Suprapubic skin (tissue), 4 donors: ENCODE results near the gene SUPT4H1. TPM values are rescaled to one million over a fixed set of nuclear protein-coding genes. Genes with fewer than 3 reads are reported as not detected.
"Not testable (repeated sequence)": the region's sequence is repeated elsewhere in the genome, so short reads cannot be mapped to it uniquely, and the experiment has no call there.

ENCODE experiments used
- DNase-seq, 2 donors: peaks; one replicate each; pipeline ENCODE4 v3.0.0-alpha.2; 2019; ENCODE audit warnings: low spot score in 2 of 2
- H3K27ac ChIP-seq: fragments of 200-600 bp; sonication (generic); one replicate; pipeline ENCODE4 v1.5.1; 2019
- H3K27me3 ChIP-seq: fragments of 200-600 bp; sonication (generic); one replicate; pipeline ENCODE4 v1.5.1; 2019
- H3K36me3 ChIP-seq: fragments of 200-600 bp; sonication (generic); one replicate; pipeline ENCODE4 v1.5.1; 2019
- H3K4me1 ChIP-seq: fragments of 200-600 bp; sonication (generic); one replicate; pipeline ENCODE4 v1.5.1; 2019
- H3K4me3 ChIP-seq: fragments of 200-600 bp; sonication (generic); one replicate; pipeline ENCODE4 v1.5.1; 2019; ENCODE audit warnings: mild to moderate bottlenecking
- H3K9me3 ChIP-seq: fragments of 200-600 bp; sonication (generic); one replicate; pipeline ENCODE4 v1.5.1; 2019
- EP300 ChIP-seq: sonication (generic); formaldehyde crosslinking; IDR thresholded peaks from one replicate; pipeline ENCODE4 v1.6.1; 2017; ENCODE audit warnings: antibody characterized with exemption
- POLR2A ChIP-seq, 2 donors: fragments of 450-650 bp; IDR thresholded peaks; one replicate each; pipeline ENCODE4 v1.6.1; 2017; ENCODE audit warnings: antibody characterized with exemption in 2 of 2, mild to moderate bottlenecking in 2 of 2, moderate library complexity in 2 of 2
- POLR2AphosphoS5 ChIP-seq, 3 donors: sonication (generic); formaldehyde crosslinking; IDR thresholded peaks; one replicate each; pipeline ENCODE4 v1.6.1; 2017; ENCODE audit warnings: antibody characterized with exemption in 3 of 3
- WGBS: methylation state at CpG from one replicate; pipeline ENCODE4 v1.1.5; 2018; 5-methylcytosine and 5-hydroxymethylcytosine counted together
- total RNA-seq, 4 donors: library from RNA; depleted of rRNA; stranded (reverse); fragments of >200 nt; gene quantifications; one replicate each; pipeline ENCODE4 v1.1.0, GENCODE V29; 2016
- TF ChIP-seq, protein P1 (sequence below), 2 donors: fragments of 200-600 bp in 1 of 2; fragments of 450-650 bp in 1 of 2; sonication (generic) in 1 of 2; IDR thresholded peaks; one replicate each; pipeline ENCODE4 v1.5.1; 2016 to 2019; ENCODE audit warnings: antibody characterized with exemption in 2 of 2, mild to moderate bottlenecking in 1 of 2, moderate library complexity in 1 of 2

Gene SUPT4H1
- 10 to 100 TPM; 33.8 to 48.3 (median 40.3) TPM for total RNA-seq

DNA sequence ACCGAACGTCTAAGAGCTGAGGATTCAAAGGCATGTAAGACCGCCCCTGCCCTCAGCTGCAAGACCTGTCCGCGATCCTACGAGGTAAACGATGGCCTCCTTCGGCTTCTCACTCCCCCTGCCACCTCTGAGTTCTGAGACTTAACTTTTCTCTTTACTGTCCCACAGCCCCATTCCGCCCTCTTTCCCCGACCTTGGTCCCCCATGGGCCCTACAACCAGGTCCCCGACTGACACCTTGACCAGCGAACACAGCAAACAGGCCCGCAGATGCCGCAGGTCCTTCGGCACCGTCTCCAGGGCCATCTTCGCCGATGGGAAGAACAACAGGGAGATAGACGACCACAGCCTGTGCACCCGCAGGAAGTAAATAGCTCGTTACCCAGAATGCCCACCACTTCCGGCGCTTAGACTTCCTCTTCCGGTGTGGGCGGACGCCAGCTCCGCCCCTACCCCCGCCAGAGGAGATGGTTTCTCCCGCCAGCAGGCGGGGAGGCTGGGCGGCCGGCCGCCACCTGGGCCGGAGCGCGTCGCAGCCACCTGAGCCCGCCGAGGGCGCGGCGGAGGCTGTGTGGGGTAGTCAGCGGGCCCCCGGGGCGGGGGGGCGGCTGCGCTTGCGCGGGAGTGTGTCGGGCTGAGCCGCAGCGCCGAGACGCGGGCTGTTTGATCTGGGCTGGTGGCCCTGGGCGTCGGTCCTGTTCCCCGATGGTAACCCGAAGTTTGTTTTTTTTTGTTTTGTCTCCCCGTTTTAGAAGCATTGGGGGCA is at the start of gene SUPT4H1:
Gene SUPT4H1, minus strand, starts transcription at position 371 of the 765 bp plus-strand sequence. Its CDS starts 66 bp downstream, at position 305.
- under 1% methylated on average over 59 of the region's 60 CpGs for WGBS

DNA sequence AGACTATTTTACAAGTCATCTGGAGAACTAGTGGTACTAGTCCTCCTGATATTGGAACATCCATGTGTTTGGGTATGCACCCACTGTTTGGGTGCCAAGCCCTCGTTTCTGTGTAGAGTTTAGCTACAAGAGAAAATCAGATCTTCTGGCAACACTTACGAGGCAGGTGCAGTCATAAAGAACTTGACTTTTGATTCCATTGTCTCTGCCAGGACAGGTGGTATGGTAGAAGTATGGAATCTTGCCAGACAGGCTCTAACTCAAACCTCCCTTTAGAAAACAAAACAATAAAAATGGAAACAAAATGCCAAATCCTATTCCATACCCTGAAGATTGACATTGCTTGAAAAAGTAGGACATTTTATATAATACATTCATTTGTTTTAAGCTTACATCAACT is 49.3 kb upstream of the SUPT4H1 start:
- peaks cover 41% of the 10 kb centered on the region for H3K4me1 ChIP-seq
- DNase-seq: no peak
- no peak overlapping the region for H3K27ac ChIP-seq
- 39% methylated on average over 2 of the region's 2 CpGs for WGBS
- no peaks in the 10 kb centered on the region for H3K27me3 ChIP-seq
- no peaks in the 10 kb centered on the region for H3K9me3 ChIP-seq
- TF ChIP-seq POLR2AphosphoS5 (IDR thresholded peaks at IDR 0.05) (no peak), POLR2A (IDR thresholded peaks at IDR 0.05) (no peak), EP300 (no peak)
- TF ChIP-seq, protein P1, sequence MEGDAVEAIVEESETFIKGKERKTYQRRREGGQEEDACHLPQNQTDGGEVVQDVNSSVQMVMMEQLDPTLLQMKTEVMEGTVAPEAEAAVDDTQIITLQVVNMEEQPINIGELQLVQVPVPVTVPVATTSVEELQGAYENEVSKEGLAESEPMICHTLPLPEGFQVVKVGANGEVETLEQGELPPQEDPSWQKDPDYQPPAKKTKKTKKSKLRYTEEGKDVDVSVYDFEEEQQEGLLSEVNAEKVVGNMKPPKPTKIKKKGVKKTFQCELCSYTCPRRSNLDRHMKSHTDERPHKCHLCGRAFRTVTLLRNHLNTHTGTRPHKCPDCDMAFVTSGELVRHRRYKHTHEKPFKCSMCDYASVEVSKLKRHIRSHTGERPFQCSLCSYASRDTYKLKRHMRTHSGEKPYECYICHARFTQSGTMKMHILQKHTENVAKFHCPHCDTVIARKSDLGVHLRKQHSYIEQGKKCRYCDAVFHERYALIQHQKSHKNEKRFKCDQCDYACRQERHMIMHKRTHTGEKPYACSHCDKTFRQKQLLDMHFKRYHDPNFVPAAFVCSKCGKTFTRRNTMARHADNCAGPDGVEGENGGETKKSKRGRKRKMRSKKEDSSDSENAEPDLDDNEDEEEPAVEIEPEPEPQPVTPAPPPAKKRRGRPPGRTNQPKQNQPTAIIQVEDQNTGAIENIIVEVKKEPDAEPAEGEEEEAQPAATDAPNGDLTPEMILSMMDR (IDR thresholded peaks at IDR 0.05): no peak
- H3K36me3 ChIP-seq: no peaks in the 10 kb centered on the region
- H3K4me3 ChIP-seq: no peak overlapping the region

More for the DNA sequence above, at the start of gene SUPT4H1:
- H3K4me1 ChIP-seq: peaks cover 23% of the 10 kb centered on the region
- peaks cover 35% of the 10 kb centered on the region for H3K36me3 ChIP-seq
- H3K27ac ChIP-seq: peak within 1 kb of the TSS; percentile 96
- H3K27me3 ChIP-seq: no peaks in the 10 kb centered on the region
- no peaks in the 10 kb centered on the region for H3K9me3 ChIP-seq
- peak; percentile 93 to 94 for DNase-seq
- H3K4me3 ChIP-seq: peak within 1 kb of the TSS; percentile 95
- peak; percentile 55 to 91 for TF ChIP-seq POLR2A (IDR thresholded peaks at IDR 0.05)
- TF ChIP-seq, protein P1 (IDR thresholded peaks at IDR 0.05): no peak
- no peak for TF ChIP-seq EP300
- peak in 2 of 3 donors; percentile 57 to 95 for TF ChIP-seq POLR2AphosphoS5 (IDR thresholded peaks at IDR 0.05)

DNA sequence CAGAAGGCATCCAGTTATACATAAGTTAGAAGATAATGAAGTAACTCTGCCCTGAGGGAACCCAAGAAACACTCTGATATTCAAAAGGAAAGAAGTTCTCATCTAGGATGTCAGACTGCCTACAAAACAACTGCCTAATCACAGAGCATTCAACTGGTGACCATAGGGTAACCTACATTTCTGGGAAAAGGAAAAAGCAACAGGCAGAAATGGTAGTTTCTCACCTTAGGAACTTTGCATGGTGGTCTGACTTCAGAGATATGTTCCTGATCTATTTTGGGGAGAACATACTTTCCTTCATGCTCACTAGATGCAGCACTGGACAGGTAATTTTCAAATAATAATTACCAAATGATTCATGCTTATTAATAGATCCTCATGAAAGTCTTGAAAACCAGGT is 48.8 kb upstream of the SUPT4H1 start:
- Histone ChIP-seq H3K4me3 (no peak overlapping the region), H3K4me1 (peaks cover 41% of the 10 kb centered on the region), H3K27me3 (no peaks in the 10 kb centered on the region), H3K36me3 (no peaks in the 10 kb centered on the region), H3K27ac (peak overlapping the region; percentile 2), H3K9me3 (no peaks in the 10 kb centered on the region)
- TF ChIP-seq, protein P1 (IDR thresholded peaks at IDR 0.05): no peak
- TF ChIP-seq EP300: no peak
- TF ChIP-seq POLR2A (IDR thresholded peaks at IDR 0.05): no peak
- TF ChIP-seq POLR2AphosphoS5 (IDR thresholded peaks at IDR 0.05): no peak
- DNase-seq: no peak

DNA sequence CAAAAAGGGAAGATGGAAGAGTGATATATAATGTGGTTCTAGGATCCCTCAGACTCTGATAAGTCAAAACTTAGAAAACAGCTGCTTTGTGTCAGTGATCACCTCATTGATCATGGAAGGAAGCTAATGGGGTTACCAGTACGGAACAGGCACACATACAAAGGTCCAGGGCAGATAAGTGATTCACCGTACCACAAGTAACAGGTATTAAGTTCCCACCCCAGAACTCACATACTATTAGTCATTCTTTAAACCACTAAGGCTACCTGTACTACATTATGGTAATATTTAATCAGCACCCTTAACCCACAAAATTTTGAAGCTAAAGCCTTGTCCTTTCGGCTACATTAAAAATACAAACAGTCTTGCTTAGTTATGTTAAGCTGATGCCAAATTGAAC is 48.0 kb upstream of the SUPT4H1 start:
- 76% methylated on average over 3 of the region's 3 CpGs for WGBS
- H3K9me3 ChIP-seq: no peaks in the 10 kb centered on the region
- H3K36me3 ChIP-seq: no peaks in the 10 kb centered on the region
- no peak for DNase-seq
- no peak overlapping the region for H3K27ac ChIP-seq
- peaks cover 39% of the 10 kb centered on the region for H3K4me1 ChIP-seq
- H3K27me3 ChIP-seq: no peaks in the 10 kb centered on the region
- TF ChIP-seq POLR2A (IDR thresholded peaks at IDR 0.05) (no peak), POLR2AphosphoS5 (IDR thresholded peaks at IDR 0.05) (no peak), EP300 (no peak)
- TF ChIP-seq, protein P1 (IDR thresholded peaks at IDR 0.05): no peak
- no peak overlapping the region for H3K4me3 ChIP-seq

DNA sequence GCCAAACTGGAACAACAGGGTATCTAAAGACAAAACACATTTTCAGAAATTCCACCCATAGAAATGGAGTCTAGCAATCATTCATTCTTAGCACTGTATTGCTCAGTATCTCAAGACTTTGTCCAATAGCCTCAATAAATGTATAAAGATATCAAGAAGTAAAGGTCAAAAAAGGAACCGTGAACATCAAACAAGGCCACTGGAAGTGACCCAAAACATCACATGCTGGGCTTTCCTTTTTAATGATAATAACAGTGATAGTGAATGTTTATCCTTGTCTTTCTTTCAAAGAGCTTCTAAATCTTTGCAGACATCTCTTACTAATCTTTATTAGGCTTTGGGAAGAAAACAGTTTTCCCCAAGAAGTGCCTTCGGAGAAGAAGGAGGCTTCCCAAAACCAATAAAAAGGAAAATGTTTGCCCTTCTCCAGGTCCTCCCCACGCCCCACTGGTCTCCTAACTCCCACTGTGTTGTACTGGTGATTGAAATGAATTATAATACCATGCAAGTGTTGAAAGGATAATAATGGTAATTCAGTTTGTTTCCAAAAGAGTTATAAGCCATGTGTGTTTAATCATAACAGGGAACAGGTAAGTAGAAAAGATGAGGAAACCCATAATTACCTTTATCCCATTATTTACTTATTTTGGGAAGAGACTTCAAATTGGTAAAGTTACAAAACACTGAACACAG is 46.7 kb upstream of the SUPT4H1 start:
- 36% methylated on average over 3 of the region's 3 CpGs for WGBS
- H3K36me3 ChIP-seq: no peaks in the 10 kb centered on the region
- H3K4me1 ChIP-seq: peaks cover 34% of the 10 kb centered on the region
- H3K27ac ChIP-seq: no peak overlapping the region
- no peak for DNase-seq
- no peaks in the 10 kb centered on the region for H3K27me3 ChIP-seq
- no peaks in the 10 kb centered on the region for H3K9me3 ChIP-seq
- H3K4me3 ChIP-seq: no peak overlapping the region
- TF ChIP-seq POLR2AphosphoS5 (IDR thresholded peaks at IDR 0.05) (no peak), POLR2A (IDR thresholded peaks at IDR 0.05) (no peak), EP300 (no peak)
- TF ChIP-seq, protein P1 (IDR thresholded peaks at IDR 0.05): no peak

DNA sequence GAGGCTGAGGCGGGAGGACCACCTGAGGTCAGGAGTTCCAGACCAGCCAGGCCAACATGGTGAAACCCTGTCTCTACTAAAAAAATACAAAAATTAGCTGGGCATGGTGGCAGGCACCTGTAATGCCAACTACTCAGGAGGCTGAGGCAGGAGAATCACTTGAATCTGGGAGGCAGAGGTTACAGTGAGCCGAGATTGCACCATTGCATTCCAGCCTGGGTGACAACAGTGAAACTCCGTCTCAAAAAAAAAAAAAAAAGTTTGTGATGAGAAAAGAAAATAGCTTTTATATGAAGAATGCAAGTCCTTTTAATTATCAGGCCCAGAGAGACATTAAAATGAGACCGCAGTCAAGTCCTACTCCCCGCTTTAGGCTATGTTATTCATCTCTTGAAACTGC is 45.4 kb upstream of the SUPT4H1 start:
- H3K9me3 ChIP-seq, H3K36me3 ChIP-seq, H3K4me3 ChIP-seq, H3K27ac ChIP-seq, DNase-seq, H3K27me3 ChIP-seq: not testable (repeated sequence)
- H3K4me1 ChIP-seq: peaks cover 23% of the 10 kb centered on the region
- 79% methylated on average over 5 of the region's 5 CpGs for WGBS
